Suprapubic skin (tissue), 4 donors: Measurements from ENCODE around the gene SPOPL.

ENCODE experiments used
- EP300 ChIP-seq: sonication (generic); formaldehyde crosslinking; IDR thresholded peaks from one replicate; pipeline ENCODE4 v1.6.1; 2017; ENCODE audit warnings: antibody characterized with exemption
- POLR2A ChIP-seq, 2 donors: fragments of 450-650 bp; IDR thresholded peaks; one replicate each; pipeline ENCODE4 v1.6.1; 2017; ENCODE audit warnings: antibody characterized with exemption in 2 of 2, mild to moderate bottlenecking in 2 of 2, moderate library complexity in 2 of 2
- POLR2AphosphoS5 ChIP-seq, 3 donors: sonication (generic); formaldehyde crosslinking; IDR thresholded peaks; one replicate each; pipeline ENCODE4 v1.6.1; 2017; ENCODE audit warnings: antibody characterized with exemption in 3 of 3
- TF ChIP-seq, protein P1 (sequence below), 2 donors: fragments of 200-600 bp in 1 of 2; fragments of 450-650 bp in 1 of 2; sonication (generic) in 1 of 2; IDR thresholded peaks; one replicate each; pipeline ENCODE4 v1.5.1; 2016 to 2019; ENCODE audit warnings: antibody characterized with exemption in 2 of 2, mild to moderate bottlenecking in 1 of 2, moderate library complexity in 1 of 2

DNA sequence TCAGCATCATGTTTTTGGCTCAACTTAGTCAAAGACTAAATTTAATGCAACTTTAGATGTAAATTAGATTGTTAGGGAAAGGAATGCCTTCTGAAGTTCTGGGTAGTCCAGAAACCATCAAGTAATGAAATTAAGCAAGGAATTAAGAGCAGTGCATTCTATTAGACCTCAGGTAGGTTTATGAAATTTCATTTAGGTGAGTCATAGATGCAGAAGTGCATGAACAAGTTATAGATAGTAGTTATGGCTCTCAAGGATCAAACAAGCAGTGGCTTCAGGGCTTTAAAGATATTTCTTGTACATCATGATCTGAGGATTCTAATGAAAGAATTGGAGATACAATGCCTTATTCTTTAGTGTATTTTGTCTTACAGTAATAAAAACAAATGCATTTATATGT, 25.4 kb upstream of the SPOPL start:
- TF ChIP-seq, protein P1, sequence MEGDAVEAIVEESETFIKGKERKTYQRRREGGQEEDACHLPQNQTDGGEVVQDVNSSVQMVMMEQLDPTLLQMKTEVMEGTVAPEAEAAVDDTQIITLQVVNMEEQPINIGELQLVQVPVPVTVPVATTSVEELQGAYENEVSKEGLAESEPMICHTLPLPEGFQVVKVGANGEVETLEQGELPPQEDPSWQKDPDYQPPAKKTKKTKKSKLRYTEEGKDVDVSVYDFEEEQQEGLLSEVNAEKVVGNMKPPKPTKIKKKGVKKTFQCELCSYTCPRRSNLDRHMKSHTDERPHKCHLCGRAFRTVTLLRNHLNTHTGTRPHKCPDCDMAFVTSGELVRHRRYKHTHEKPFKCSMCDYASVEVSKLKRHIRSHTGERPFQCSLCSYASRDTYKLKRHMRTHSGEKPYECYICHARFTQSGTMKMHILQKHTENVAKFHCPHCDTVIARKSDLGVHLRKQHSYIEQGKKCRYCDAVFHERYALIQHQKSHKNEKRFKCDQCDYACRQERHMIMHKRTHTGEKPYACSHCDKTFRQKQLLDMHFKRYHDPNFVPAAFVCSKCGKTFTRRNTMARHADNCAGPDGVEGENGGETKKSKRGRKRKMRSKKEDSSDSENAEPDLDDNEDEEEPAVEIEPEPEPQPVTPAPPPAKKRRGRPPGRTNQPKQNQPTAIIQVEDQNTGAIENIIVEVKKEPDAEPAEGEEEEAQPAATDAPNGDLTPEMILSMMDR (IDR thresholded peaks at IDR 0.05): no peak
- no peak for TF ChIP-seq POLR2AphosphoS5 (IDR thresholded peaks at IDR 0.05)
- no peak for TF ChIP-seq POLR2A (IDR thresholded peaks at IDR 0.05)
- no peak for TF ChIP-seq EP300
